SU-DHL-6 (cell line): ENCODE results near the gene CDC20.

Source experiments
- EZH2phosphoT487 ChIP-seq: fragments of 200-600 bp; sonication (generic), shearing (Covaris generic); conservative IDR thresholded peaks from 2 replicates; pipeline ENCODE4 v1.6.1; 2018; ENCODE audit warnings: mild to moderate bottlenecking, antibody characterized with exemption, low read length, moderate library complexity, mixed read lengths
- TF ChIP-seq, protein P1 (sequence below): fragments of 200-600 bp; sonication (generic); IDR thresholded peaks from one replicate; pipeline ENCODE4 v1.5.1; 2017; ENCODE audit warnings: antibody characterized with exemption, mild to moderate bottlenecking, low read length, moderate library complexity; ENCODE audit not compliant: insufficient read depth, poor library complexity, severe bottlenecking

- TF ChIP-seq, protein P1, sequence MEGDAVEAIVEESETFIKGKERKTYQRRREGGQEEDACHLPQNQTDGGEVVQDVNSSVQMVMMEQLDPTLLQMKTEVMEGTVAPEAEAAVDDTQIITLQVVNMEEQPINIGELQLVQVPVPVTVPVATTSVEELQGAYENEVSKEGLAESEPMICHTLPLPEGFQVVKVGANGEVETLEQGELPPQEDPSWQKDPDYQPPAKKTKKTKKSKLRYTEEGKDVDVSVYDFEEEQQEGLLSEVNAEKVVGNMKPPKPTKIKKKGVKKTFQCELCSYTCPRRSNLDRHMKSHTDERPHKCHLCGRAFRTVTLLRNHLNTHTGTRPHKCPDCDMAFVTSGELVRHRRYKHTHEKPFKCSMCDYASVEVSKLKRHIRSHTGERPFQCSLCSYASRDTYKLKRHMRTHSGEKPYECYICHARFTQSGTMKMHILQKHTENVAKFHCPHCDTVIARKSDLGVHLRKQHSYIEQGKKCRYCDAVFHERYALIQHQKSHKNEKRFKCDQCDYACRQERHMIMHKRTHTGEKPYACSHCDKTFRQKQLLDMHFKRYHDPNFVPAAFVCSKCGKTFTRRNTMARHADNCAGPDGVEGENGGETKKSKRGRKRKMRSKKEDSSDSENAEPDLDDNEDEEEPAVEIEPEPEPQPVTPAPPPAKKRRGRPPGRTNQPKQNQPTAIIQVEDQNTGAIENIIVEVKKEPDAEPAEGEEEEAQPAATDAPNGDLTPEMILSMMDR = no peak
- TF ChIP-seq EZH2phosphoT487 = no peak
These were observed 24.2 kb upstream of the CDC20 start for GRCh38 chr1:43334453-43335205.
